Measurements from ENCODE around the gene RAD9B. TPM values are rescaled to one million over a fixed set of nuclear protein-coding genes. Genes with fewer than 3 reads are reported as not detected.

Gene RAD9B
- total and polyA plus RNA-seq, 2 of the 13 experiments (the other 11 are each of a cell fraction or from before 2014, with no cell fraction given) = 0.05 to 0.38 TPM

DNA sequence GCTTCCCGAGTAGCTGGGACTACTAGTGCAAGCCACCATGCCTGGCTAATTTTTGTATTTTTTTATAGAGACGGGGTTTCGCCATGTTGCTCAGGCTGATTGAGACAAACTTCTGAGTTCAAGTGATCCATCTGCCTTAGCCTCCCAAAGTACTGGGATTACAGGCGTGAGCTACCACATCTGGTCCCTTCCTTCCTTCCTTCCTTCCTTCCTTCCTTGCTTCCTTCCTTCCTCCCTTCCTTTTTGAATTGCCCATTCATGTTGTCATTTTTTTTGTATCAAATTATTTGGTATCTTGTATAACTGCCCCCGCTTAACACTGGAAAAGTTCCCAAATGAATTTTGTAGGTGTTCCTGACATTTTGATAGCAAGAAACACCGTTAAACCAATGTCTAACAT is 11.7 kb downstream of the RAD9B start:
- in situ Hi-C loops (cut with HindIII; ENCODE audit: extremely low pct_ligation_motif_present, low pct_unique_long_range_greater_than_20kb) (loop anchor here (5.0 kb wide), 1 partner anchor 88 kb away; no protein-coding TSS in a partner anchor), intact Hi-C loops (cut with micrococcal nuclease; ENCODE audit: unreplicated experiment) (no loop called here)
- Histone ChIP-seq H3K4me1 (ENCODE audit: insufficient read depth, low read length) (no peaks in the 10 kb centered on the region), H3K27me3 (ENCODE audit: control insufficient read depth in 1 of 2, insufficient read depth in 2 of 2, low read length in 2 of 2) (no peaks in the 10 kb centered on the region), H3K79me2 (ENCODE audit: insufficient read depth, low read length) (no peaks in the 10 kb centered on the region), H3K4me2 (ENCODE audit: low read depth, low read length) (no peak overlapping the region), H3K36me3 (replicated peaks in 1 of 2; ENCODE audit: control insufficient read depth in 1 of 2, insufficient read depth in 2 of 2, low read length in 2 of 2) (no peaks in the 10 kb centered on the region), H3K9me3 (ENCODE audit: low read length) (no peaks in the 10 kb centered on the region), H3K9ac (ENCODE audit: insufficient read depth, low read depth, low read length) (no peak overlapping the region), H3K27ac (ENCODE audit: extremely low read length, insufficient read depth, low read length) (no peak overlapping the region), H2AFZ (ENCODE audit: low read length) (no peak overlapping the region), H3K4me3 (replicated peaks in 1 of 3; ENCODE audit: insufficient read depth in 1 of 3, low read depth in 2 of 3, low read length in 3 of 3) (no peak overlapping the region), H4K20me1 (ENCODE audit: insufficient read depth, low read length) (no peaks in the 10 kb centered on the region)
- ATAC-seq (no peak), FAIRE-seq (no peak), DNase-seq (ENCODE audit: low spot score) (no peak)
- no peak for TF ChIP-seq ZNF891 (CRISPR knock-in tag; IDR thresholded peaks at IDR 0.05)
- no peak for TF ChIP-seq NR2F2 (IDR thresholded peaks at IDR 0.05; ENCODE audit: borderline replicate concordance, low read depth)
- no peak for TF ChIP-seq ZNF564 (CRISPR knock-in tag; IDR thresholded peaks at IDR 0.05)
- TF ChIP-seq MLLT10 (CRISPR knock-in tag; IDR thresholded peaks at IDR 0.05) = no peak
- TF ChIP-seq SMAD1 (CRISPR knock-in tag; IDR thresholded peaks at IDR 0.05; ENCODE audit: borderline replicate concordance, low read depth) = no peak
- TF ChIP-seq ZNF652 (CRISPR knock-in tag; IDR thresholded peaks at IDR 0.05; ENCODE audit: borderline replicate concordance, low read depth) = no peak
- TF ChIP-seq MTF2 (CRISPR knock-in tag; IDR thresholded peaks at IDR 0.05; ENCODE audit: borderline replicate concordance) = no peak
- TF ChIP-seq NFATC3 (CRISPR knock-in tag; IDR thresholded peaks at IDR 0.05) = no peak
- no peak for TF ChIP-seq SIN3B (IDR thresholded peaks at IDR 0.05; ENCODE audit: low read length)
- TF ChIP-seq SAFB2 (CRISPR knock-in tag; IDR thresholded peaks at IDR 0.05; ENCODE audit: borderline replicate concordance, low read depth) = no peak
- TF ChIP-seq, protein P1, sequence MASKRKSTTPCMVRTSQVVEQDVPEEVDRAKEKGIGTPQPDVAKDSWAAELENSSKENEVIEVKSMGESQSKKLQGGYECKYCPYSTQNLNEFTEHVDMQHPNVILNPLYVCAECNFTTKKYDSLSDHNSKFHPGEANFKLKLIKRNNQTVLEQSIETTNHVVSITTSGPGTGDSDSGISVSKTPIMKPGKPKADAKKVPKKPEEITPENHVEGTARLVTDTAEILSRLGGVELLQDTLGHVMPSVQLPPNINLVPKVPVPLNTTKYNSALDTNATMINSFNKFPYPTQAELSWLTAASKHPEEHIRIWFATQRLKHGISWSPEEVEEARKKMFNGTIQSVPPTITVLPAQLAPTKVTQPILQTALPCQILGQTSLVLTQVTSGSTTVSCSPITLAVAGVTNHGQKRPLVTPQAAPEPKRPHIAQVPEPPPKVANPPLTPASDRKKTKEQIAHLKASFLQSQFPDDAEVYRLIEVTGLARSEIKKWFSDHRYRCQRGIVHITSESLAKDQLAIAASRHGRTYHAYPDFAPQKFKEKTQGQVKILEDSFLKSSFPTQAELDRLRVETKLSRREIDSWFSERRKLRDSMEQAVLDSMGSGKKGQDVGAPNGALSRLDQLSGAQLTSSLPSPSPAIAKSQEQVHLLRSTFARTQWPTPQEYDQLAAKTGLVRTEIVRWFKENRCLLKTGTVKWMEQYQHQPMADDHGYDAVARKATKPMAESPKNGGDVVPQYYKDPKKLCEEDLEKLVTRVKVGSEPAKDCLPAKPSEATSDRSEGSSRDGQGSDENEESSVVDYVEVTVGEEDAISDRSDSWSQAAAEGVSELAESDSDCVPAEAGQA (IDR thresholded peaks at IDR 0.05; ENCODE audit: low read depth) = no peak
- TF ChIP-seq, protein P1 (CRISPR knock-in tag; IDR thresholded peaks at IDR 0.05; ENCODE audit: borderline replicate concordance) = no peak
- no peak for TF ChIP-seq ZNF75D (CRISPR knock-in tag; IDR thresholded peaks at IDR 0.05; ENCODE audit: borderline replicate concordance)
- no peak for TF ChIP-seq MIER2 (CRISPR knock-in tag; IDR thresholded peaks at IDR 0.05)
- TF ChIP-seq ZBTB44 (CRISPR knock-in tag; IDR thresholded peaks at IDR 0.05) = no peak
- TF ChIP-seq ZNF720 (CRISPR knock-in tag; IDR thresholded peaks at IDR 0.05) = no peak
- TF ChIP-seq, protein P2, sequence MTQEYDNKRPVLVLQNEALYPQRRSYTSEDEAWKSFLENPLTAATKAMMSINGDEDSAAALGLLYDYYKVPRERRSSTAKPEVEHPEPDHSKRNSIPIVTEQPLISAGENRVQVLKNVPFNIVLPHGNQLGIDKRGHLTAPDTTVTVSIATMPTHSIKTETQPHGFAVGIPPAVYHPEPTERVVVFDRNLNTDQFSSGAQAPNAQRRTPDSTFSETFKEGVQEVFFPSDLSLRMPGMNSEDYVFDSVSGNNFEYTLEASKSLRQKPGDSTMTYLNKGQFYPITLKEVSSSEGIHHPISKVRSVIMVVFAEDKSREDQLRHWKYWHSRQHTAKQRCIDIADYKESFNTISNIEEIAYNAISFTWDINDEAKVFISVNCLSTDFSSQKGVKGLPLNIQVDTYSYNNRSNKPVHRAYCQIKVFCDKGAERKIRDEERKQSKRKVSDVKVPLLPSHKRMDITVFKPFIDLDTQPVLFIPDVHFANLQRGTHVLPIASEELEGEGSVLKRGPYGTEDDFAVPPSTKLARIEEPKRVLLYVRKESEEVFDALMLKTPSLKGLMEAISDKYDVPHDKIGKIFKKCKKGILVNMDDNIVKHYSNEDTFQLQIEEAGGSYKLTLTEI (CRISPR knock-in tag; conservative IDR thresholded peaks at IDR 0.05) = no peak
- no peak for TF ChIP-seq ZKSCAN8 (CRISPR knock-in tag; IDR thresholded peaks at IDR 0.05; ENCODE audit: borderline replicate concordance)
- BruUV-seq (replicated peaks) = no TSS peak
- POLR2A ChIA-PET = no interaction called here
- CTCF ChIA-PET (ENCODE audit: low intra/inter-chr PET ratio, low total read pairs) = no interaction called here
- 46% methylated on average over 6 of the region's 6 CpGs for WGBS (ENCODE audit: low lambda C conversion rate)

Measured in HepG2 (cell line).